ENCODE measurements around the gene MEF2D. TPM values are rescaled to one million over a fixed set of nuclear protein-coding genes. Genes with fewer than 3 reads are reported as not detected.
A peak's percentile ranks its signal among the peaks of the same experiment; 100 is the strongest.

Gene MEF2D
- total RNA-seq, 2 donors from 2014 or later, result 31.7 to 62.5 TPM

DNA sequence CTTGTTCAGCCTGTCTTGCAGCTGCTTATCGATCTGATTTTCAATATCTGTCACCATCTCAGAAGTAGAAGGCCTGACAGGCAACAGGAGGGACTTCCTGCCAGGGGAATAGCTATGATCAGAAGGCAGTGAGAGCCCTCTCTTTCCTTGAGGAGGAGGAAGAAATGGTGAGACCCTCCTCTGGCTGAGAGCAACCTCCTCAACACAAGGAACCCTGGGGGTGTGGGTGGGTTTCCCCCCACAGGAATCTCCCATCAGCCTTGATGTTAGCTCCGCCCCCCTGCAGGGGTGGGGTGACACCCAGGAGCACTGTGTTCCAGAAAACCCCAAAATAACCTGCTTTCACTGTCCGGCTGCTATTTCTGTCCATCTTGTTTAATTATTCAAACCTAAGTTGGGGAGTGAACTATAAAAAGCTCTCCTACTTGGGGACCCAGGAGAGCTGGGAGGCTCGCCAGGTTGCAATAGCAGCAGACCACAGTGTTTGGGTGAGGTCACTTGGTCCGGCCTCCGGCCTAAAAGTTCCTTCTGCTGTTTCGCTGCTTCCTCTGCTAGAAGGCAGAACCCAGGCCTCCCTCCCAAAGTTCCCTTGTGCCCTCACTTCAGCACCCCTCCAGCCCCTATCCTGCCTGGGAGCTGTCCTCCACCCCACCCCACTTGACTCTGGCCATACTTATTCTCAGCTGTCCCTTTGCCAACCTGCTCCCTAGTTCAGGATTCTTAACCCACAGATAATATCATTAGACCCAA lies 7.8 kb upstream of the MEF2D start:
- H3K36me3 Mint-ChIP-seq, result peaks cover 5 to 6% of the 10 kb centered on the region in 2 donors
- no peak for ATAC-seq
- peak overlapping the region; percentile 32 to 57 for H3K27ac Mint-ChIP-seq
- H3K9me3 Mint-ChIP-seq, result peaks cover 0 to 6% of the 10 kb centered on the region in 2 donors
- no peak for DNase-seq (ENCODE audit: low spot score in 2 of 2)

DNA sequence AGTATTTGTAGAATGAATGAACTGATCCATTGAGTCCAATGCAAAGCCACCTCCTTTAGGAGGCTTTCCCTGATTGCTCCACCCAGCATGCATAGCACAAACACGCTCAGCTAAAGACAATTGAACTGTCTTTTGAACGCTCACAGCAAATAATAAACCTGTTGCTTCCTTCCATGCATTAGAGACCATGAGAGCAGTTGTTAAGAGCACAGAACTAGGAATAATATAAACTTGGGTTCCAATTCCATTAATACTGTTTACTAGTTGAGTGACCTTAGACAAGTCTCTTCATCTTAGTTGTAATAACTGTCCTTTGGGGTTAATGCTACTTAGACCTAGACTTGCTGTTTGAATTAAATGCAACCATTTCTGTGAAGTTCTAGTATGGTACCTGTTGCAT lies 5.9 kb upstream of the MEF2D start:
- no peak for ATAC-seq
- no peak for DNase-seq (ENCODE audit: low spot score in 2 of 2)
- Mint-ChIP-seq H3K27ac (peak overlapping the region in 1 of 2 donors; percentile 96), H3K36me3 (peaks cover 5 to 6% of the 10 kb centered on the region in 2 donors), H3K9me3 (peaks cover 0 to 6% of the 10 kb centered on the region in 2 donors)

DNA sequence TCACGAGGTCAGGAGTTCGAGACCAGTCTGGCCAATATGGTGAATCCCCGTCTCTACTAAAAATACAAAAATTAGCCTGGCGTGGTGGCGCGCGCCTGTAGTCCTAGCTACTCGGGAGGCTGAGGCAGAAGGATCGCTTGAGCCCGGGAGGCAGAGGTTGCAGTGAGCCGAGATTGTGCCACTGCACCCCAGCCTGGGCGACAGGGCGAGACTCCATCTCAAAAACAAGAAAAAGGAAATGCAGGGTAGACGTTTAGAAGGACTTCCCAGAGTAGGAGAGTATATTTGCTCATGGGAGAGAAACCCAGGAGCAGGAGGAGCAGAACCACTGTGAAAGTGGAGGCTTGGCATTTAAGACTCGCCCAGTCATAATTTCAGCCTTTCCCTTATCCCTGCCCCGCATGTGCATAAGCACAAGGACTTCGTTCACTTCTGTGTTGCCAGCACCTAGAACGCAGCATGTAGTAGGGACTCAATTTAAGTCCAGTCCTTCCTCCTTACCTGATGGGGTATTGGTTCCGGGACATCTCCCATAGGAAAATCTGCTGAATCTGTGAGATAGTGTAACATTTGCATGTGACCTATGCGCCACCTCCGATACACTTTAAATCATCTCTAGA lies 5.2 kb upstream of the MEF2D start:
- Mint-ChIP-seq H3K36me3 (peaks cover 5 to 6% of the 10 kb centered on the region in 2 donors), H3K9me3 (peaks cover 0 to 6% of the 10 kb centered on the region in 2 donors), H3K27ac (peak overlapping the region; percentile 92 to 96)
- ATAC-seq (no peak), DNase-seq (ENCODE audit: low spot score in 2 of 2) (no peak)

DNA sequence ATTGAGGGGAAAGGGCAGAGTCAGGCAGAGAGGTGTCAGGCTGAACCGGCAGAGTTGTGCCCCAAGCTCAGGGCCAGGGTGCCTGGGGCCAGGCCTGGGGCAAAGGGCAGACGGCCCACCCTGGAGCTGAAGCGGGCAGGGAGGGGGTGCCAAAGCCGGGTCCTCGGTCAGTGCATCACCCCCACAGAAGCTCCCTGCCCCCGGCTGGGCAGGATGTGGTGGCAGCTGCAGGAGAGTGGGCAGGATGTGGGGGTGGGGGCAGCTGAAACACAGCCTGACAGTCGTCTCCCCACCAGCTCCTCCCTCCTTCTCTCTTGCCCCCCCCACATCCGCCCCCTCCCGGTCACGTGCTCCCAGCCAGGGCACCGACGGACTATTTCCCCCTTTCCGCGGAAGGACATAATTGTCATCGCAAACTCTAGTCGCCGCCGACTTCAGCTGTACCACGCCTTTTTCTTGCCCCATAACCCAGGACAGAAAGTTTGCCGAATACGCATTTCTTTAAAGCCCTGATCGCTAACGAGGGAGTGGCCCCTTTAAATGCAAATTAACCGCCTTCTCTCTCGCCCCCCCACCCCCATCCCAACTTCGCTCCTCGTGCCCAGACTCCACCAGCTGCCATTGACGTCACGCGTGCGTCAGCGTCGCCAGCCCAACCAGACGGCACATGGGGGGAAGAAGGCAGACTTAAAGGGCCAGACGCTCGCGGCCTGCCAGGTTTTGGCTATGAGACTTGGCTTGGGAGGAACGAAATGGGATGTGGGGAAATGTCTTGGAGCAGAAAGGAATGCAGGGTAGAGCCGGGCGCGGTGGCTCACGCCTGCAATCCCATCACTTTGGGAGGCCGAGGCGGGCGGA lies 4.5 kb upstream of the MEF2D start:
- Mint-ChIP-seq H3K36me3 (peaks cover 5 to 6% of the 10 kb centered on the region in 2 donors), H3K9me3 (peaks cover 0 to 6% of the 10 kb centered on the region in 2 donors), H3K27ac (peak overlapping the region; percentile 95 to 96)
- DNase-seq (ENCODE audit: low spot score in 2 of 2) (peak; percentile 87), ATAC-seq (peak; percentile 42)

DNA sequence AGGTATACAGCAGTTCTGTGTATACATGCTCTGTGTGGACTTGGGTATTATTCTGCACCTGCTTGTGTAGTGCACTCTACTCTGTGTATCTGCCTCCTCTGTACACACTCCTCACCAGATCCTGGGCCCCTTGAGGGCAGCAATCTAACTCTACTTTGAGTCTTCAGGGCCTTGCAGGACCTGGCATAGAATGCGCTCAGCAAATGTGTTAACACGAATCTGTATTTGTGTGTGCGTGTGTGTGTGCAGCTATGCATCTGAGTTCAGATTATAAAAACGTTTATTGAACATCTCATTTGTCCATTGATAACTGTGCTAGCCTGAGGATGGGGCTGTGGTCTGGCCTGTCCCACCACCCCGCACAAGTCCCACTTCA lies 3.9 kb upstream of the MEF2D start:
- Mint-ChIP-seq H3K36me3 (peaks cover 5 to 6% of the 10 kb centered on the region in 2 donors), H3K9me3 (peaks cover 0 to 6% of the 10 kb centered on the region in 2 donors), H3K27ac (peak overlapping the region; percentile 95 to 96)
- DNase-seq (ENCODE audit: low spot score in 2 of 2) (no peak), ATAC-seq (peak in 1 of 2 donors; percentile 10)

DNA sequence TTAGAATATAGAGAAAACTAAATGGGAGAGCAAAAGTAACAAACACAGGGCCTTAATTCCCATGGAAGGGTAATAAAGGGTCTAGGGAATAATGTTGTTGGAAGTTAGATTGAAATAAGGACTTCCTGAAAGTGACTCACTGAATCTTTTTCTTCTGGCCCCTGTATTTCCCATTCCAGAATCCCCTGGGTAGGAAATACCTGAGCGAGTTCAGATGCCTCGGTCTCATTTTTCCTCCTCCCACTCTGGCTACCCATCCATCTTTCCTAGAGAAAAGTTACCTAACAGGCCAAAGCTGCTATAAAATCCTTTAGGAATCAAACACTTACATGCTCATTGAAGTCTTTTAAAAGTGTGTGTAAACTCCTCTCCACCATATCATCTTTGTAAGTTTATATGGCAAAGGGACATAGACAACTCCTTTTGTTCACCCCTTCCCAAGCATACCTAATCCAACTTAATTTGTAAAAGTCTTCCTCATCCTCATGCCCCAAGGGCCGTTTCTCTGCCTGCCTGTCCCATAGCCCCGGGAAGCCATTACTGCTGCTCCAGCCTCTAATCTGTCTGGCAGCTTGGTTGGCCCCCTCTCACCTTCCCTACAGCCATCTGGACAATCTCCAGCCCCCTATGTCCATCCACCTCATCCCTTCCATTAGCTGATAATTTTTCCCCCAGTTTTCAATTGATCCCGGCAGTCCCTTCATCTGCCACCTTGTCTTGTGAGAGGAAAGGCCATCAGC lies 3.3 kb upstream of the MEF2D start:
- Mint-ChIP-seq H3K9me3 (peaks cover 0 to 6% of the 10 kb centered on the region in 2 donors), H3K36me3 (peaks cover 5 to 6% of the 10 kb centered on the region in 2 donors), H3K27ac (peak overlapping the region in 1 of 2 donors; percentile 96)
- ATAC-seq, result no peak
- no peak for DNase-seq (ENCODE audit: low spot score in 2 of 2)

DNA sequence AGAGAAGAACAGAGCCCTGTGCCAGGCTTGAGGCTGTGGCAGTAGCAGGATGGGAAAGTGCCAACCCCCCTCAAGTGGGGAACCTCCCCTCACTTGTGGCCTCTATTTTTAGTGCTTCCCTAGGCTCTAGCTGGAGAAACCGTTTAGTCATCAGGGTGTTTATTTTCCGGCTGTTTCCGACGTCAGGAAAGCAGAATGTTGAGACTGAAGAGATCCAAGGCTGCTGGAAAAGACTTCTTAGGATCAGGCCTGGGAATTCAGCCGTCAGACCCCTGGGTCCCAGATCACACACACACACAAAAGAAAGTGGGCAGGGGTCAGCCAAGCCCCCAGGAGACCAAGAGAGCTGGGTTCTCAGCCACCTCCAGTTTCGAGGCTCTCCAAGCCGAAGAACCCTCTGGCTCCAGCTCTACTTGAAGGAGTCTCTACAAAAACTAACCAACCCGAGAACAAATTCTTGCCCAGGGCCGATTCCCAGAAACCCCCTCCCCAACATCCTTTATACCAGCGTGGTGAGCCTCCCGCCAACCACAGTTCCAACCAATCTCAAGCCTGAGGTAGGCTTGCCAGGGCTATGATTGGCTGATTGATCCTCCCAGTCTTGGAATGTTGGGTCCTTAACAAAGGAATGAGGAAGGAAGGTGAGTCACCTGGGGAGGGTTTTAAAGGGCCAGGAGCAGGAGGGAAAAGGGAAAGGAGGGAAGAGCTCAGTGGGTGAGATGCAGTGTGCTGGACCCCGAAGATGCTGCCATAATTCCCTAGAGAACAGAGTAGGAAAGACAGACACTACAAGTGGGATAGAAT lies 2.5 kb upstream of the MEF2D start:
- ATAC-seq (no peak), DNase-seq (ENCODE audit: low spot score in 2 of 2) (no peak)
- peaks cover 5 to 6% of the 10 kb centered on the region in 2 donors for H3K36me3 Mint-ChIP-seq
- peak overlapping the region; percentile 87 for H3K27ac Mint-ChIP-seq
- H3K9me3 Mint-ChIP-seq, result peaks cover 0 to 6% of the 10 kb centered on the region in 2 donors

DNA sequence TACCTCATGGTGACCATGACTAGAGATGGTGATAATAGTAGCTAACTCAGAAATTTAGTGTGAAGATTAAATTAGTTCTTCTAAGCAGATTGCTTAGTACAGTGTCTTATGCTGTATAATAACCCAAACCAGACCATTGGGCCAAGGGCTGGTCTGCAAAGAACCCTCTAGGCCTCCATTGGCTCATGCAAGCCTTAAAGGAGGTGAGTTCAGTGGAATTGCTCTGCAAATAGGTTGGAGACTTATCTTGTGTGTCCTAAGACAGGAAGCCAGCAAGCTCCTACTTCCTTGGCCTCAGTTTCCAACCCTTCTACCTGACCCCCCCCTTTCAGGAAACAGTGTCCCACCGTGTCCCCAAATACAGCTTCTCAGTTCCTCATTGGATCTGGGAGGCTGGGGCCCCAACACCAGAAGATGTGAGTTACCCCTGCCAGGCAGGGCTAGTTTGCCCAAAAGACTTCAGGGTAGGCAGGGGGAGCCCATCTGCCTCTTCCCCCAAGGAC lies 1.9 kb upstream of the MEF2D start:
- no peak for DNase-seq (ENCODE audit: low spot score in 2 of 2)
- ATAC-seq, result no peak
- H3K27ac Mint-ChIP-seq, result peak overlapping the region; percentile 87
- H3K36me3 Mint-ChIP-seq, result peaks cover 5 to 6% of the 10 kb centered on the region in 2 donors
- peaks cover 0 to 6% of the 10 kb centered on the region in 2 donors for H3K9me3 Mint-ChIP-seq

DNA sequence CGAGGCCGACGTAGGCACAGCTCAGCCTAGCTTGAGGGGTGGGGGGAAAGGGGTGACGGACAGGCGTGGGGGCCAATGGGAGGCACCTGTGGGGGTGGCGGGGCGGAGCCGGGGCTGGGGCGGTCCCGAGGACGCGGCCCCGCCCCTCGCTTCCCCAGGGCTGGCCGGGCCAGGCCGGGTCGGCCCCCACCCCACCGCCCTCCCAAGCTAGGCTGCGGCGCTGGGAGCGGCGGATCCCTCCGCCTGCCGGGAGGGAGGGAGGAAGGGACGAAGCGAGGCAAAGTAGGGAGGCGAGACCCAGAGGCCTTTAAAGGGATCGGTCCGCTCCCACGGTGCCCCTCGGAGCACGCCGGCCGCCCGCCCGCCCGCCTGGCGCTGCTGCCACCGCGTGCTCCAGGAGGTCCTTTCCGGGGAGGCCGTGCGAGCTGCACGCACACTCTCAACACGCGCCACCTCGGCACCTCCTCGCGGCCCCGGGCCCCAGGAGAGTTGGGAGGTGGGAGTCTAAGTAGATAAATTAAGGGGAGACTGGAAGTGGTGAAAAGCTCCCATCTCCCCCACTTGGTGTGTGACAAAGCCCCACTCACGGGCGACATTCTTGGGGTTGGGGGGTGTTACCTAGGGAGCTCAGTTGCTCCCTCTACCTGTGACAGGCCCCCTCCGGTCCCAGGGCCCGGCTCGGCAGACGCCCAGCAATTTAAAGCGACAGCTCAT lies 375 bp upstream of the MEF2D start:
- ATAC-seq (peak; percentile 77 to 80), DNase-seq (ENCODE audit: low spot score in 2 of 2) (peak; percentile 91 to 94)
- H3K36me3 Mint-ChIP-seq, result peaks cover 5 to 7% of the 10 kb centered on the region in 2 donors
- H3K9me3 Mint-ChIP-seq, result peaks cover 0 to 6% of the 10 kb centered on the region in 2 donors
- H3K27ac Mint-ChIP-seq, result peak overlapping the region; percentile 87

DNA sequence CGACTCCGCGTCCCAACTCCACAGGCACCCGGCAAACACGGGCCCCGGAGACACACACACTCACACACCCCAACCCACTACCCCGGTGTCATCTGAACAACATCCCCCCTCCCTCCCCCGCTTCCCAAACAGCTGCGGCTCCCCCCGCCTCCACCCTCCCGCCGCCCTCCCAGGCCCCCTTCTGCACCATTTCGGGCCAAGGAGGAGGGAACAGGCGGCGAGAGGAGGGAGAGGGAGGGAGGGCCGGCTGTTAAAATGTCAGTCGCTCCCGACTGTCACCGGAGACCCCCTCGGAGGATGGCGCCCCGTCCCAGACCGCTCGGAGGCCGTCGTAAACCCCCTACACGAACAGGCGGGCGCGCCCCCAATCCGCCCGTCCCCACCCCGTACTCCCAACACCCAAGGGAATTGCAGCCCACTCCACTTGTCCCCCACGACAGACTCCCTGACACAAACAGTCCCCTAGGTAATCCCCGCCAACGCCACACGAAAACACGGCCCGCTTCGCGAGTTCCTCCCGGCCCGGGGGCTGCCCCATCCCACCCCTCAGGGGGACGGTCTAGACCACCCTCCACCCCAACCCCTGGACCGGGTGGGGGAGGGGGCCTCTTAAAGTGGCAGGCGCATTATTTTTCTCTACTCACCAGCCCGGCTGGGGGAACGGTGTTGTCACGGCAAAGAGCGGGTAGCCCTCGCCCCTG lies 583 bp downstream of the MEF2D start:
- peaks cover 5 to 10% of the 10 kb centered on the region in 2 donors for H3K36me3 Mint-ChIP-seq
- H3K9me3 Mint-ChIP-seq, result no peaks in the 10 kb centered on the region
- ATAC-seq, result peak in 1 of 2 donors; percentile 0
- H3K27ac Mint-ChIP-seq, result peak overlapping the region; percentile 87 to 94
- peak in 1 of 2 donors; percentile 49 for DNase-seq (ENCODE audit: low spot score in 2 of 2)

DNA sequence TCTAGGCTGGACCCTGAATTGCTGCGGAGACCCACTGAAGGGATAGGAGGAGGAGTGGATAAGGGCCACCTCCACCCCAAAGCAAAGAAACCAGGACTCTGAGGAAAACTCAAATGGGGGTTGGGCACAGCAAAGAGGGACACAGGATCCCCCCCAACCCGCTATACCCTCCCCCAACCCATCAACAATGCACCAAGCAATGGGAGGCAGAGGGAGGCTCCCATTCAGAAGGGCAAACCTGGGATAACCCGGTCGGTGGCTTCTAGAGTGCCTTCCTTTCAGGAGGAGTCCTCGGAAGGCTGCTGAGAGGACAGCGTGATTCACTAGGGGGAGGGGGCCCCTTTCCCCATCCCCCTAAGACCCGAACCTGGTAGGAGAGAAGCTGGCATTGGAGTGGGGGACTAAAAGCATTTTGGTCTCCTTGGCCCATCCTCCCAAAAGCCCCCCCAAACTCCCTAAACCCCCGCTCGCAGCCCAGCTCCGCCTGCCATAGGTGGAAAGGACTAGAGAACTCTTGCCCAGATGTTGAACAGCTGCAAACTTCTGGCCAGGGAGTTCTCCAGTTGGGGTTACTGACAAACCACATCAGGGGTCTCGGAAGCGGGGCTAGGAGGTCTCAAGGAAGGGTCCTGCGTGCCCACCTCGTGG lies 1.3 kb downstream of the MEF2D start:
- DNase-seq (ENCODE audit: low spot score in 2 of 2) (no peak), ATAC-seq (no peak)
- H3K27ac Mint-ChIP-seq, result peak overlapping the region; percentile 47 to 87
- peaks cover 6 to 12% of the 10 kb centered on the region in 2 donors for H3K36me3 Mint-ChIP-seq
- no peaks in the 10 kb centered on the region for H3K9me3 Mint-ChIP-seq

DNA sequence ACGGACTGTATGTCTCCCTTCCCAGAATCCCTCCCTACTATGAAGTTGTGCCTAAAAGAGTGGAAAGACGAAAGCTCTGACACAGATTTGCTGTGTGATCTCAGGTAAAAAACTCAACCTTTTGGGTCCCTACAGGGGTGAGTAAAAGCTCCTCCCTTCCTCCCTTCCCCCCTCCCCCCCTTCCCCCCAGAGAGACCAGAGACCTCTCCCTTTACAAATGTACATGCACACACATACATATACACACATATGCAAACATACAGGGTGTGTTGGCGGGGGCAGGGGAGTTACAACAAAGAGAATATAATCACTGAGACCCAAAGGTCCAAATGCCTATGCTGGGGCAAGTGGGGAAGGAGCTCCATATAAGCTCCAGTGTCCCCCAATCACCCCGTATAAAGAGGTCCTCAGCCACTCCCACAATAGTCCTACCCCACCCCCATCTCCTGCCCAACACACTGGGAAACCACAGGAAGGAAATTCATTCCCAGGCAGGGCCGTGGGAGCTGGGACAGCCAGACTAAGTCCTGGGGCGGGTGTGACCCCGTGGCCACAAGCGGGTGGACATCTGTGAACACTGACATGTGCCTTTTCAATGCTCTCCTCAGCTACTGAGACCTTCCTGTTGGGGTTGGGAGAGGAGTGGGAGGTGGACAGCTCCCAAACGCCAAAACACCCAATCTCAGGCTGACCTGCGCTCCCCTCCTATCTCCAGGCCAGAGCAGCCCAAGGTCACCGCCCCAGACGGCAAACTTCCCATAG lies 2.0 kb downstream of the MEF2D start:
- H3K9me3 Mint-ChIP-seq, result no peaks in the 10 kb centered on the region
- peaks cover 6 to 12% of the 10 kb centered on the region in 2 donors for H3K36me3 Mint-ChIP-seq
- DNase-seq (ENCODE audit: low spot score in 2 of 2) (no peak), ATAC-seq (no peak)
- peak overlapping the region in 1 of 2 donors; percentile 87 for H3K27ac Mint-ChIP-seq

DNA sequence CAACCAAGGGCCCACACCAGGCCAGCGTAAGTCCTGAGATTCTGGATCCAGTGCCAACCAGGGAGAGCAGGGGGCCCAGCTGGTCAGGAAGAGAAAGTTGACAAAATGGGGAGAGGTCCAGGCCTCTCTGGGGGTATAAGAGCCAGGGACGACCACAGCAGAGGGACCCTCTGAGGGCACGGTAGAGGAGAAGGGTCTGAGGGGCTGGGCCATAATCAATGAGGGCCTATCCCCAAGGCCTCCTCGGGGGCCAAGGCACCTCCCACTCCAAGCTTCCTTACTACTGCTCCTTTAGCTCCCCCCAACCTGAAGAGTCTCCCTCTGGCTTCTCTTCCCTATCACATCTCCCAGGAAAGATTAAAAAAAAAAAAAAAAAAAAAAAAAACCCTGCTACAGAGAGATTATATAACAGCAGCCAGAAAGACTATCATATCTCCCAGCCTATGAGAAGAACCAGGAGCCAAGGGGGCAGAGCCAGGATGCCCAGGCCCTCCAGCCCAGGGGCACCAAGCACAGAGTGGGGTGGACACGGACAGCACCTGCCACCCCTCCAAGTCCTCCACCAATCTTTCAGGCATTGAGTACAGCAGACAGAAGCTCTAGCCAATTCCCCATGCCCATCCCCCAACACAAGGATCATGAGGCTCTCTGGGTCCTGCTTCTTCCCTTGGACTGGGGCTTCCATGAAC lies 2.7 kb downstream of the MEF2D start:
- ATAC-seq (no peak), DNase-seq (ENCODE audit: low spot score in 2 of 2) (no peak)
- no peaks in the 10 kb centered on the region for H3K9me3 Mint-ChIP-seq
- peak overlapping the region; percentile 51 to 87 for H3K27ac Mint-ChIP-seq
- H3K36me3 Mint-ChIP-seq, result peaks cover 6 to 12% of the 10 kb centered on the region in 2 donors
